COLO668 (cell line): ENCODE results near the gene P3H3.

Experiments used
- DNase-seq: peaks from one replicate; lab custom pipeline; 2025; ENCODE audit not compliant: unreplicated experiment; lab: John Stamatoyannopoulos, UW

The P3H3 gene

GRCh38 chr12:6827982-6828780 is at the start of gene P3H3:
Gene P3H3, plus strand, starts transcription at chr12:6828407. Its CDS starts 34 bp downstream, at chr12:6828441.
- DNase-seq, result peak; percentile 14

- peak; percentile 86 for DNase-seq
Observed at GRCh38 chr12:6778574-6779550, 49.3 kb upstream of the P3H3 start.

- no peak for DNase-seq
Observed at GRCh38 chr12:6779708-6780432, 48.3 kb upstream of the P3H3 start.

- no peak for DNase-seq
Observed at GRCh38 chr12:6780573-6780972, 47.6 kb upstream of the P3H3 start.

GRCh38 chr12:6782119-6782518 is 46.1 kb upstream of the P3H3 start:
- DNase-seq, result no peak

- DNase-seq, result no peak
Observed at GRCh38 chr12:6782850-6783566, 45.2 kb upstream of the P3H3 start.

GRCh38 chr12:6783828-6784227 is 44.4 kb upstream of the P3H3 start:
- no peak for DNase-seq

GRCh38 chr12:6784296-6784695 is 43.9 kb upstream of the P3H3 start:
- no peak for DNase-seq

GRCh38 chr12:6784761-6785160 is 43.4 kb upstream of the P3H3 start:
- DNase-seq, result no peak

GRCh38 chr12:6786416-6787094 is 41.7 kb upstream of the P3H3 start:
- DNase-seq, result no peak

- no peak for DNase-seq
Observed at GRCh38 chr12:6787309-6787708, 40.9 kb upstream of the P3H3 start.

- no peak for DNase-seq
Observed at GRCh38 chr12:6788972-6789924, 39.0 kb upstream of the P3H3 start, which contains the start of gene CD4. Gene CD4, plus strand, starts transcription at chr12:6789528. Its CDS starts 10,611 bp downstream, at chr12:6800139.

GRCh38 chr12:6790496-6791150 is 37.6 kb upstream of the P3H3 start:
- DNase-seq, result no peak

GRCh38 chr12:6791931-6792520 is 36.2 kb upstream of the P3H3 start:
- no peak for DNase-seq

- DNase-seq, result no peak
Observed at GRCh38 chr12:6792522-6793201, 35.5 kb upstream of the P3H3 start.

- no peak for DNase-seq
Observed at GRCh38 chr12:6795088-6795487, 33.1 kb upstream of the P3H3 start.

GRCh38 chr12:6796576-6796975 is 31.6 kb upstream of the P3H3 start:
- no peak for DNase-seq
